ENCODE measurements around the gene CPA4.
A peak's percentile ranks its signal among the peaks of the same experiment; 100 is the strongest.

CPA4 gene

DNA sequence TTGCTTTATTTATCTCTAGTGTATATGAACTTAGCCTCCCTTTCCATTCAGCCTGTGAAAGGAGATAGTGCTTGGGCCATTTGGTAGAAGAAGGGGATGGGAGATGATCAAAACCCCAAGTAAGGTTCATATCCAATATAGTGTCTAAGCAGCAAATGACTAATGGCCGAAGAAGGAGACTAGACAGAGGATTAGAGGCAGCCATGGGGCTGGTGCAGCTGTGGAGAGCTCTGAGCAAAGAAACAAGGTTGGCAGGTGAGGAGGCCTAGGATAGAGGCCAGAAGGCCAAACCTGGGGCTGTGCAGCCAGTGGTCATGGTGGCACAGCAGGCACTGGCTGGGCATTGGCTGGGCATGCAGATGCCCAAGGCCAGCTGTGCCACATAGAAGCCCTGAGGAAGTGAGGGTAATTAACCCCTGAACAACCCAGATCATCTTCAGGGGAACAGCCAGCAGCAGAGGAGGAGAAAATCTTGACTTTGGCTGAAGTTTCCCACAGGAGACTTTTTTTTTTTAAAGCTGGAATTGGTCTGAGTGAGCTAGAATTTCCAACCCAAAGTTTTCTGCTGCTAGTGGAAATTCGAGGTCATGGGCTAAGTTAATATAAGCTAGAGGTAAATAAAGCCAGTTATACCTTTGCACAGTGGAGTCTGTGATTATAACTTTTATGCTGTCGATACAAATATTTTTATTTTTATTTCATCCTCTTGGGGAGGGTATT lies 77.0 kb downstream of the CPA4 start:
- H3K36me3 ChIP-seq (ENCODE audit: control insufficient read depth in 2 of 2, insufficient read depth in 2 of 2, low read length in 2 of 2) = no peaks in the 10 kb centered on the region
- no peaks in the 10 kb centered on the region for H3K27me3 ChIP-seq (ENCODE audit: control insufficient read depth in 2 of 2, insufficient read depth in 2 of 2, low read length in 2 of 2)
- no peak overlapping the region for H3K9ac ChIP-seq (ENCODE audit: low read depth in 1 of 2, low read length in 2 of 2)
- no peak overlapping the region for H3K4me3 ChIP-seq (ENCODE audit: low read length in 2 of 2)
- H3K9me3 ChIP-seq (ENCODE audit: control insufficient read depth in 2 of 2, low read length in 2 of 2) = no peaks in the 10 kb centered on the region
- peak overlapping the region in 1 of 2 donors; percentile 1 for H3K27ac ChIP-seq (ENCODE audit: low read depth in 2 of 2, low read length in 2 of 2)
- H3K4me1 ChIP-seq (ENCODE audit: control insufficient read depth in 2 of 2, insufficient read depth in 2 of 2, low read length in 2 of 2) = peaks cover 6 to 7% of the 10 kb centered on the region in 2 donors

- Histone ChIP-seq H3K9me3 (ENCODE audit: control insufficient read depth in 2 of 2, low read length in 2 of 2) (no peaks in the 10 kb centered on the region), H3K27ac (ENCODE audit: low read depth in 2 of 2, low read length in 2 of 2) (no peak overlapping the region), H3K4me3 (ENCODE audit: low read length in 2 of 2) (no peak overlapping the region), H3K27me3 (ENCODE audit: control insufficient read depth in 2 of 2, insufficient read depth in 2 of 2, low read length in 2 of 2) (no peaks in the 10 kb centered on the region), H3K4me1 (ENCODE audit: control insufficient read depth in 2 of 2, insufficient read depth in 2 of 2, low read length in 2 of 2) (peaks cover 4 to 7% of the 10 kb centered on the region in 2 donors), H3K36me3 (ENCODE audit: control insufficient read depth in 2 of 2, insufficient read depth in 2 of 2, low read length in 2 of 2) (no peaks in the 10 kb centered on the region), H3K9ac (ENCODE audit: low read depth in 1 of 2, low read length in 2 of 2) (no peak overlapping the region)
Observed at GRCh38 chr7:130371046-130371445, 78.1 kb downstream of the CPA4 start.

DNA sequence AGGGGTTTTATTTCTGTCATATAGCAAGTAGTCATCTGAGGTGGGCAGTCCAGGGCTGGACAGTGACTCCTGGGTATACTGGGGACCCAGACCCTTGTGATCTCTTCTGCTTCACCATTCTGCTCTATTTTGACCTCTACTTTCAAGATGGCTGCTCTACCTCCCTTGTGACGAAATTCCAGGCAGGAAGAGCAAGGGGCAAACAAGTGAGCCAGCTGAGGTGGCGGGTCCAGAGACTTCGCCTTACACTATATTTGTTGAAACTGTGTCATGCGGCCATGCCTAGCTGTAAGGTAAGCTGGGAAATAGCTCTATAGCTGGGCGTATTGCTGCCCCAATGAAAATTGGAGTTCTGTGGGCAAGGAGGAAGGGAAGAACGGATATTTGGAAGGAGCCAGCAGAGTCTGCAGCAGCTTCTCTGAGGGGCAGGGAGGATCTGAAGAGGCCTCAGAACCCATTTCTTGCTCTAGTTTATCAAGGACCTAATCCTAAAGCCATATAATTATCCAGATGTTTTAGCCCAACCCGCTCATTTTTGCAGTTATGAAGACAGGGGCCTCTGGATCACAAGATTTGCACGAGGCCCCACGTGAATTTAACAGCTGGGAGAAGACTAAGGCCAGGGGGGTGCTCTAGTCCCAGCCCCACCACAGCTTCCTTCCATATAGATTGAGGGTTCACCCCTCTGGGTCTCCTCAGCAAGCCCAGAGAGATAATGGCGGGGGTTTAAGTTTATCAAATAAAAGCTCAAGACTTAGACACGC lies 79.6 kb downstream of the CPA4 start:
- peak overlapping the region; percentile 70 to 75 for H3K27ac ChIP-seq (ENCODE audit: low read depth in 2 of 2, low read length in 2 of 2)
- H3K9me3 ChIP-seq (ENCODE audit: control insufficient read depth in 2 of 2, low read length in 2 of 2) = no peaks in the 10 kb centered on the region
- no peaks in the 10 kb centered on the region for H3K36me3 ChIP-seq (ENCODE audit: control insufficient read depth in 2 of 2, insufficient read depth in 2 of 2, low read length in 2 of 2)
- no peak overlapping the region for H3K9ac ChIP-seq (ENCODE audit: low read depth in 1 of 2, low read length in 2 of 2)
- no peaks in the 10 kb centered on the region for H3K27me3 ChIP-seq (ENCODE audit: control insufficient read depth in 2 of 2, insufficient read depth in 2 of 2, low read length in 2 of 2)
- no peak overlapping the region for H3K4me3 ChIP-seq (ENCODE audit: low read length in 2 of 2)
- H3K4me1 ChIP-seq (ENCODE audit: control insufficient read depth in 2 of 2, insufficient read depth in 2 of 2, low read length in 2 of 2) = peaks cover 0 to 7% of the 10 kb centered on the region in 2 donors
